ENCODE results near the gene ZNF532.
"Not testable (repeated sequence)": the region's sequence is repeated elsewhere in the genome, so short reads cannot be mapped to it uniquely, and the experiment has no call there.

The ZNF532 gene

GRCh38 chr18:59022167-59022945 is 157.7 kb downstream of the ZNF532 start:
- ATAC-seq, result no peak
- Mint-ChIP-seq H3K4me1 (peaks cover 6% of the 10 kb centered on the region), H3K4me3 (no peak overlapping the region), H3K27ac (no peak overlapping the region), H3K27me3 (no peaks in the 10 kb centered on the region), H3K36me3 (peaks cover 6% of the 10 kb centered on the region), H3K9me3 (peaks cover 5% of the 10 kb centered on the region)

DNA sequence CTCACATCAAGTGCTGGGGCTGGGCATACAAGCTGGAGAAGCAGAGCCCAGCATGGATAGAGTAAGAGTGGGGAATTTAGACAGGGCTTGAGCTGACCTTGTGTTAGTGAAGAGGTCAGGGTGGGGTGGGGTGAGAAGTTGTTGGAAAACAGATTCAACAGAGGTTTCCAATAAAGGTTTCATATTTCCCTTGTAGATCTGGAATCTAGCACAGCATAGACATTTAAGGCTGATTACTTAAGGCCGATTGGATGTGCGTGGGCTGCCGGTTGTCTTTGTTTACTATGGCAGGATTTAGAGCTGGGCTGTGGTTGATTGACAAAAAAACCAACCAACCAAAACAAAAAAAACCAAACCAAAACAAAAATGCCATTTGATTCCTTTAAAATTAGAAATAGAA is 160.2 kb downstream of the ZNF532 start:
- Mint-ChIP-seq H3K4me3 (no peak overlapping the region), H3K4me1 (peaks cover 9% of the 10 kb centered on the region), H3K9me3 (no peaks in the 10 kb centered on the region), H3K27me3 (no peaks in the 10 kb centered on the region), H3K36me3 (no peaks in the 10 kb centered on the region), H3K27ac (no peak overlapping the region)
- ATAC-seq, result no peak

GRCh38 chr18:59025532-59025931 is 160.9 kb downstream of the ZNF532 start:
- not testable (repeated sequence) for H3K4me3 Mint-ChIP-seq, H3K9me3 Mint-ChIP-seq, H3K27ac Mint-ChIP-seq, H3K27me3 Mint-ChIP-seq, H3K36me3 Mint-ChIP-seq, ATAC-seq
- peaks cover 11% of the 10 kb centered on the region for H3K4me1 Mint-ChIP-seq

GRCh38 chr18:59026364-59026763 is 161.7 kb downstream of the ZNF532 start:
- no peak for ATAC-seq
- H3K9me3 Mint-ChIP-seq, result no peaks in the 10 kb centered on the region
- H3K4me1 Mint-ChIP-seq, result peaks cover 6% of the 10 kb centered on the region
- H3K4me3 Mint-ChIP-seq, result no peak overlapping the region
- H3K36me3 Mint-ChIP-seq, result no peaks in the 10 kb centered on the region
- no peak overlapping the region for H3K27ac Mint-ChIP-seq
- H3K27me3 Mint-ChIP-seq, result no peaks in the 10 kb centered on the region

DNA sequence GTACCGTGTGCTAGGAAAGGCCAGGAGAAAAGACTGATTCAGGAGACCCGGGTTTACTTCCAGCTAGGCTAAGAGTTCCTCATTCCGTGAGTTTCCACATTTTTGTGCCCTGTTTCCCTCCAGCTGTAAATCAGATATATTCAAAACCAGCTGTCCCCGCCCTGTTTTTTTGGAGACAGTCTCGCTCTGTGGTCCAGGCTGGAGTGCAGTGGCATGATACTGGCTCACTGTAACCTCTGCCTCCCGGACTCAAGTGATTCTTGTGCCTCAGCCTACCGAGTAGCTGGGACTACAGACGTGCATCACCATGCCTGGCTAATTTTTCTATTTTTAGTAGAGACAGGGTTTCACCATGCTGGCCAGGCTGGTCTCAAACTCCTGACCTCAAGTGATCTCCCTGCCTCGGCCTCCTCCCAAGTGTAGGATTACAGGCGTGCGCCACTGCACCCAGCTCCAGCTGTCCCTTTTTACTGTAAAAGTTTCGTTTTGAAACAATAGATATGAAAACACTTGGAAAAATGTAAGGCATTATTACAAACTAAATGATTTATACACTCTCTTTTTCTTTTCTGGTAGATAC is 162.2 kb downstream of the ZNF532 start:
- Mint-ChIP-seq H3K4me1 (peaks cover 5% of the 10 kb centered on the region), H3K9me3 (no peaks in the 10 kb centered on the region), H3K36me3 (no peaks in the 10 kb centered on the region), H3K27me3 (no peaks in the 10 kb centered on the region), H3K4me3 (no peak overlapping the region), H3K27ac (no peak overlapping the region)
- no peak for ATAC-seq

GRCh38 chr18:59029663-59030429 is 165.2 kb downstream of the ZNF532 start:
- no peaks in the 10 kb centered on the region for H3K36me3 Mint-ChIP-seq
- no peak for ATAC-seq
- peaks cover 5% of the 10 kb centered on the region for H3K4me1 Mint-ChIP-seq
- no peaks in the 10 kb centered on the region for H3K9me3 Mint-ChIP-seq
- no peak overlapping the region for H3K27ac Mint-ChIP-seq
- no peaks in the 10 kb centered on the region for H3K27me3 Mint-ChIP-seq
- no peak overlapping the region for H3K4me3 Mint-ChIP-seq

DNA sequence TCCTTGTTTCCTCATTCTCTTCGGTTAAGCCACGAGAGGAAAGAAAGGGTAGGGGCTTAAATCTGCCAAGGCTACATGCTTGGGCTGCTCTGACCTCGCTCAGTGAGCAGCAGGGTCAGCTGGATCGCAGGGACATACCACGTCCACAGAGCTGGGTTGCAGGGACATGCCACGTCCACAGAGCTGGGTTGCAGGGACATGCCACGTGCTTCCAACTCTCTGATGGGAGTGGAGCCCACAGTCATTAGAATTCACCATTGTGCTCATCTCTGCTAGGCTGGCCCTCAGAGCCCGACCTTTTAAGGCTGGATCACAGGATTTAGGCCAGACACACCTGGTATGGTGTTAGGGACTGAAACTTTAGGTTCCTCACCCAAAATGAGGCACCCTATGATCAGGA is 167.6 kb downstream of the ZNF532 start:
- Mint-ChIP-seq H3K27ac (no peak overlapping the region), H3K9me3 (no peaks in the 10 kb centered on the region)
- no peak for ATAC-seq

DNA sequence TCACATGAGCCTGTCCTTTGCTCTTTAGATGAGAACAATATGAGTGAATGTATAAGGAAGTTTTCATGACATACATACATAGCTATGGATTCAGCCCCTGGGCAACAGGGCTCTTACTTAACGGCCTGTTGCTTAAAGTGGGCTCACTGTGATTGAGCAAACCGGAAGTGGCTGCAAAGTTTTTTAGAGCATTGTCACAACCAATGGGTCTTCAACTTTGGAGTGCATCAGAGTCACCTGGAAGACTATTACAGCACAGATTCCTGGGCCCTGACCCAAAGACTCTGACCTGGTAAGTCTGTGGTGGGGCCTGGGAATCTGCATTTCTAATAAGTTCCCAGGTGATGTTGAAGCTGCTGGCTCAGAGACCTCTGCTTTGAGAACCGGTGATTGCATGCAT is 168.7 kb downstream of the ZNF532 start:
- no peak overlapping the region for H3K4me3 Mint-ChIP-seq
- peaks cover 12% of the 10 kb centered on the region for H3K4me1 Mint-ChIP-seq
- no peaks in the 10 kb centered on the region for H3K27me3 Mint-ChIP-seq
- peaks cover 3% of the 10 kb centered on the region for H3K36me3 Mint-ChIP-seq
- no peak for ATAC-seq
- no peak overlapping the region for H3K27ac Mint-ChIP-seq
- peaks cover 6% of the 10 kb centered on the region for H3K9me3 Mint-ChIP-seq

More for the DNA sequence above, 167.6 kb downstream of the ZNF532 start:
- H3K4me1 Mint-ChIP-seq, result peaks cover 5% of the 10 kb centered on the region
- H3K27me3 Mint-ChIP-seq, result no peaks in the 10 kb centered on the region
- no peak overlapping the region for H3K4me3 Mint-ChIP-seq
- H3K36me3 Mint-ChIP-seq, result no peaks in the 10 kb centered on the region

GRCh38 chr18:59033974-59034373 is 169.3 kb downstream of the ZNF532 start:
- no peak overlapping the region for H3K27ac Mint-ChIP-seq
- no peak for ATAC-seq
- peaks cover 5% of the 10 kb centered on the region for H3K36me3 Mint-ChIP-seq
- H3K4me1 Mint-ChIP-seq, result peaks cover 16% of the 10 kb centered on the region
- no peaks in the 10 kb centered on the region for H3K27me3 Mint-ChIP-seq
- H3K4me3 Mint-ChIP-seq, result no peak overlapping the region
- H3K9me3 Mint-ChIP-seq, result peaks cover 8% of the 10 kb centered on the region

DNA sequence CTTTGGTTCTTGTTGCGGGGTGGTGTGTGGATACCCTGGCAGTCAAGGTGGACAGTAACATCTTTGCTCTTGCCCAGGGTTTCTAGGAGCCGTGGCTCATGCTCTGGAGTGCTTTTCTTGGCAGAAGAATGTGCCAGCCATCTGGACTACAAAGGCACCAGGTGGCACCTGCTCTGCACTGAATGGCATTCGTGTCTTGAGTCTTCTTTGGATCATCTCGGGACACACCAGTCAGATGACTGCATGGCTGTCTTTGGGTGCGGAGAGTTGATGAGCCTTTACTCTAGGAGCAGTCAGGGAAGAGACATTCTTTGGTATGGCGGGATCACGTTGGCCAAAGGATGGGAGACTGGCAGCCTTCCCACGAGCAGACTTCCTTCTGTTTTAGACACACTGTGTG is 170.9 kb downstream of the ZNF532 start:
- Mint-ChIP-seq H3K4me1 (peaks cover 23% of the 10 kb centered on the region), H3K9me3 (peaks cover 8% of the 10 kb centered on the region), H3K27ac (no peak overlapping the region), H3K27me3 (no peaks in the 10 kb centered on the region), H3K36me3 (peaks cover 10% of the 10 kb centered on the region), H3K4me3 (no peak overlapping the region)
- ATAC-seq, result no peak
